GM23248 (cell line): ENCODE measurements around the gene DNAAF8. TPM values are rescaled to one million over a fixed set of nuclear protein-coding genes. Genes with fewer than 3 reads are reported as not detected.
A peak's percentile ranks its signal among the peaks of the same experiment; 100 is the strongest.

ENCODE experiments used
- DNase-seq: peaks from one replicate; pipeline ENCODE4 v3.0.0-alpha.2; 2015
- H2AFZ ChIP-seq: fragments of 200-600 bp; sonication (generic); 2 replicates; pipeline ENCODE4 v1.6.1; 2016; ENCODE audit warnings: antibody characterized with exemption
- H3F3A ChIP-seq: fragments of 200-600 bp; sonication (generic); 2 replicates; pipeline ENCODE4 v1.6.1; 2016; ENCODE audit warnings: mild to moderate bottlenecking, antibody characterized with exemption, mixed run types; ENCODE audit not compliant: insufficient read depth
- H3K27ac ChIP-seq: fragments of 200-600 bp; sonication (generic); 2 replicates; pipeline ENCODE4 v1.5.1; 2016; ENCODE audit warnings: mild to moderate bottlenecking
- H3K27me3 ChIP-seq: fragments of 200-600 bp; sonication (generic); replicated peaks from 2 replicates; pipeline ENCODE4 v1.6.1; 2016; ENCODE audit warnings: mild to moderate bottlenecking; ENCODE audit not compliant: insufficient read depth
- H3K36me3 ChIP-seq: fragments of 200-600 bp; sonication (generic); 2 replicates; pipeline ENCODE4 v1.6.1; 2016; ENCODE audit warnings: low read depth, mild to moderate bottlenecking
- H3K4me1 ChIP-seq: fragments of 200-600 bp; sonication (generic); 2 replicates; pipeline ENCODE4 v1.6.1; 2016; ENCODE audit warnings: mild to moderate bottlenecking; ENCODE audit not compliant: insufficient read depth
- H3K4me2 ChIP-seq: fragments of 200-600 bp; sonication (generic); one replicate; pipeline ENCODE4 v1.6.1; 2016; ENCODE audit warnings: mild to moderate bottlenecking; ENCODE audit not compliant: unreplicated experiment
- H3K4me3 ChIP-seq: fragments of 200-600 bp; sonication (generic); 2 replicates; pipeline ENCODE4 v1.5.1; 2016; ENCODE audit warnings: mild to moderate bottlenecking
- H3K79me2 ChIP-seq: fragments of 200-600 bp; sonication (generic); 2 replicates; pipeline ENCODE4 v1.6.1; 2016; ENCODE audit warnings: mild to moderate bottlenecking; ENCODE audit not compliant: insufficient read depth
- H3K9ac ChIP-seq: fragments of 200-600 bp; sonication (generic); 2 replicates; pipeline ENCODE4 v1.6.1; 2016; ENCODE audit warnings: mild to moderate bottlenecking
- H3K9me2 ChIP-seq: fragments of 200-600 bp; sonication (generic); 2 replicates; pipeline ENCODE4 v1.6.1; 2016; ENCODE audit warnings: mixed run types, mild to moderate bottlenecking, moderate library complexity; ENCODE audit not compliant: insufficient read depth
- H3K9me3 ChIP-seq: fragments of 200-600 bp; sonication (generic); one replicate; pipeline ENCODE4 v1.6.1; 2017; ENCODE audit warnings: low read depth
- H4K20me1 ChIP-seq: fragments of 200-600 bp; sonication (generic); 2 replicates; pipeline ENCODE4 v1.6.0; 2016; ENCODE audit not compliant: insufficient read depth
- EZH2 ChIP-seq: fragments of 200-600 bp; sonication (generic); IDR thresholded peaks from 2 replicates; pipeline ENCODE4 v1.6.1; 2018; ENCODE audit warnings: antibody characterized with exemption, mild to moderate bottlenecking; ENCODE audit not compliant: insufficient read depth, poor library complexity, severe bottlenecking
- EZH2phosphoT487 ChIP-seq: fragments of 200-600 bp; sonication (generic); IDR thresholded peaks from 2 replicates; pipeline ENCODE4 v1.6.1; 2018; ENCODE audit warnings: antibody characterized with exemption, moderate library complexity, mild to moderate bottlenecking, low read depth; ENCODE audit not compliant: insufficient read depth
- WGBS, 2 experiments: methylation state at CpG; one replicate each; pipeline ENCODE4 v1.1.6; 2015 to 2017; ENCODE audit warnings: low lambda C conversion rate in 2 of 2, low coverage in 1 of 2; ENCODE audit errors: missing lambda C conversion rate in 2 of 2; 5-methylcytosine and 5-hydroxymethylcytosine counted together
- in situ Hi-C: fragments of 300-500 bp; cut with MboI; formaldehyde crosslinking; loops from 2 replicates; pipeline ENCODE4 v1.15.0; 2020
- polyA plus RNA-seq: library from polyadenylated mRNA; unstranded; fragments of >200 nt; fragmentation: Nextera tagmentation; extraction: Ambion mirVana; gene quantifications from 2 replicates; pipeline ENCODE4 v1.2.1, GENCODE V29; 2016
- total RNA-seq: library from RNA; depleted of rRNA; stranded (reverse); fragments of >200 nt; shearing (Covaris generic); gene quantifications from 2 replicates; pipeline ENCODE4 v1.2.3, GENCODE V29; 2014

The DNAAF8 gene
- total and polyA plus RNA-seq, 2 experiments from 2014 or later: 0.86 to 1.7 TPM

- Histone ChIP-seq H3K4me2 (no peak overlapping the region), H3K79me2 (peaks cover 41% of the 10 kb centered on the region), H3K4me3 (no peak overlapping the region), H3F3A (no peaks in the 10 kb centered on the region), H3K9ac (no peak overlapping the region), H3K36me3 (peaks cover 4% of the 10 kb centered on the region; the same call in 1 of the 2 replicates), H3K4me1 (peaks cover 5% of the 10 kb centered on the region), H4K20me1 (no peaks in the 10 kb centered on the region), H3K27ac (no peak overlapping the region), H3K9me2 (no peaks in the 10 kb centered on the region), H2AFZ (no peak overlapping the region), H3K9me3 (no peaks in the 10 kb centered on the region), H3K27me3 (no peaks in the 10 kb centered on the region)
- TF ChIP-seq EZH2: no peak
- no peak for TF ChIP-seq EZH2phosphoT487
- DNase-seq: no peak
- in situ Hi-C loops: no loop called here
- 95 to 97% methylated on average over 7 to 9 of the region's 9 CpGs for WGBS, 2 experiments
Measured at GRCh38 chr16:4762205-4762604, 27.9 kb downstream of the DNAAF8 start.

DNA sequence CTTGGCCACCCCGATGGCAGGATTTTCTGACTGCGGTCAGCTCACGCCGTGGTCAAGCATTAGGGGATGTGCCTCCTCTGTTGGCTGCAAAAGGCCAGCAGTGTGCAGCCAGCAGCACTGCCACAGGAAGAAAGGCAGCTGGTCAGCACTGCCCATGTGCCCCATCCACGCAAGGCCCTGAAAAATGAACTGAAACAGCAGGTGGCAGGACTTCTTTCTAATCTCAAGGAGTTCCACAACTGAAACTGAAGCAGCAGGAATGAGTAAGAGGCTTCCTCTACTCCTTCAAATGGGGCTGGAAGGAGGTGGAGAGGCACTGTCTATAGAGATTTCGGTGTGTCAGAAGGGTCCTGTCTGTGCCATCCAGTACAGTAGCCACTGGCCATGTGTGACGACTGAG is 29.5 kb downstream of the DNAAF8 start:
- Histone ChIP-seq H3K36me3 (peaks cover 4% of the 10 kb centered on the region; the same call in 1 of the 2 replicates), H3F3A (peaks cover 8% of the 10 kb centered on the region; the same call in 1 of the 2 replicates), H4K20me1 (no peaks in the 10 kb centered on the region), H3K27me3 (no peaks in the 10 kb centered on the region), H3K4me2 (no peak overlapping the region), H3K9me3 (no peaks in the 10 kb centered on the region), H3K4me3 (no peak overlapping the region), H3K9me2 (no peaks in the 10 kb centered on the region), H3K9ac (no peak overlapping the region), H2AFZ (no peak overlapping the region), H3K4me1 (peaks cover 5% of the 10 kb centered on the region), H3K79me2 (peaks cover 41% of the 10 kb centered on the region), H3K27ac (no peak overlapping the region)
- TF ChIP-seq EZH2 (no peak), EZH2phosphoT487 (no peak)
- 87 to 88% methylated on average over 7 of the region's 7 CpGs for WGBS, 2 experiments
- DNase-seq: no peak
- in situ Hi-C loops: no loop called here

DNA sequence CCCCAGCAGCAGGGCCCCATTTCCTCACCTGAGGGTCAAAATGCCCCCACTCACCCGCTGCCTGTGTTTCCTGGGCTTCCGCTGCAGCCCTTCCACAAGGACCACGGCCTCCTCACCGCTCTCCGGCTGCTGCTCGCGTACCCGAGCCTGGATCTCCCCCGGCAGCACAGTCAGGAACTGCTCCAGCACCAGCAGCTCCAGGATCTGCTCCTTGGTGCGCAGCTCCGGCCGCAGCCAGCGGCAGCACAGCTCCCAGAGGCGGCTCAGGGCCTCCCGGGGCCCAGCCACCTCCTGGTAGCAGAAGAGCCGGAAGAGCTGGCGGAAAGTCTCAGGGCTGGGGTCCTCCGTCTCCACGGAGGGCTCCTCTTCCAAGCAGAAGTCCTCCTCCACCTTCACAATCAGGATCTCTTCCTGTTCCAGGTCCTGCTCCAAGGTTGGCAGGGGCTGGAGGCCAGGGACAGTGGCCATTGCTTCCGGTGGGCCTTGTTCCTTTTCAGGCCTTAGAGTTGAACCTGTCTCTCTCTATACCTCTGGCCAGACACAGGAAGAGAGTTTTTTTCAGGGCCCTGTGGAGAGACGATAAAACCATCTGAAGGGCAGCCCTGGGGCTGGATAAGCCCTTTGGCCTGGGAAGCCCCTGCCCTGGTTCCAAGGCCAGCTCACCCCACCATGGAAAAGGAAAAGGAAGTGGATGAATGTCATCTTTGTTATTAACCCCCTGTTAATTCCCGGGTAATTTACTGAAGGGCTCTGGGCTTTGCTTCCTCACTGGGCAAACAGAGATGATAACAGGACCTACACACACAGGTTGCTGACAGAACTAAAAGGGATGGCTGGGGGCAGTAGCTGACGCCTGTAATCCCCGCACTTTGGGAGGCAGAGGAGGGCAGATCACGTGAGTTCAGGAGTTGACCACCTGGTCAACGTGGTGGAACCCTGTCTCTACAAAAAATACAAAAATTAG is 31.5 kb downstream of the DNAAF8 start:
- Histone ChIP-seq H3K36me3 (peaks cover 4% of the 10 kb centered on the region; the same call in 1 of the 2 replicates), H3K4me2 (peak overlapping the region; percentile 71), H3K4me3 (peak overlapping the region; percentile 91), H2AFZ (peak overlapping the region; percentile 87), H3K9ac (peak overlapping the region; percentile 97), H3K79me2 (peaks cover 41% of the 10 kb centered on the region), H3K9me2 (no peaks in the 10 kb centered on the region), H3K9me3 (no peaks in the 10 kb centered on the region), H3K4me1 (peaks cover 5% of the 10 kb centered on the region), H4K20me1 (no peaks in the 10 kb centered on the region), H3K27ac (peak overlapping the region; percentile 66), H3K27me3 (no peaks in the 10 kb centered on the region), H3F3A (peaks cover 8% of the 10 kb centered on the region; the same call in 1 of the 2 replicates)
- 75 to 79% methylated on average over 24 to 26 of the region's 26 CpGs for WGBS, 2 experiments
- TF ChIP-seq EZH2: no peak
- no peak for TF ChIP-seq EZH2phosphoT487
- in situ Hi-C loops: no loop called here
- peak; percentile 17 for DNase-seq

DNA sequence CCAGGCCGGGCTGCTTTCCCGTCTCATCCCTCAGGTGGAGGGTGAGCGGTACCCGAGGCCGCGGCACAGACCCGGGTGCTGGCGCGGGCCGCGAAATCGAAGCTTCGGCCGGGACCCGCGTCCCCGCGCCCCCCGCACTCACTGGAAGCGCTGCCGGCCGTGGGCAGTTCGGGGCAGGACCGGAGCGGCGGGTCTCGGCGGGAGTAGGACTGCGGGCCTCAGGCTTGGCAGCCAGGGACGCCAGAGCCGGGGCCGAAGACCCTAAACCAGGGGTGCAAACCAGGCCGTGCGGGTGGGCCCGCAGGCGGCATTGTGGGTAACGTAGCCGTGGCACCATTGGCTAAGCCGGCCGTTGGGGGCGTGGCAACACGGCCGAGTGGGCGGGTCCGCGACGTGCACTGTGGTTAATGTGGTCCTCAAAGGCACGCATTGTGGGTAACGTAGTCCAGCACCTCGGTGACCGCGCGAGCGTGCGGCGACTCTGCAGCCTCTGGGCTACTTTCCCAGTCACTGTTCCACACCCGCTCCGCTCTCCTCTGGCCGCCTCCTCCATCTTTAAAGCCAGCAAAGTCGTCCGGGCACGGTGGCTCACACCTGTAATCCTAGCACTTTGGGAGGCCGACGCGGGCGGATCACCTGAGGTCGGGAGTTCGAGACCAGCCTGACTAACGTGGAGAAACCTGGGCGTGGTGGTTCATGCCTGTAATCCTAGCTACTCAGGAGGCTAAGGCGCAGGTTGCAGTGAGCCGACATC is 32.7 kb downstream of the DNAAF8 start, which contains the start of gene ZNF500:
ZNF500 (minus strand) TSS at position 288 of the 754 bp plus-strand sequence. CDS start 1,184 bp downstream, outside the sequence.
- Histone ChIP-seq H3K9me2 (no peaks in the 10 kb centered on the region), H3K79me2 (peaks cover 41% of the 10 kb centered on the region), H3K4me1 (peaks cover 5% of the 10 kb centered on the region), H4K20me1 (no peaks in the 10 kb centered on the region), H3F3A (peaks cover 8% of the 10 kb centered on the region; the same call in 1 of the 2 replicates), H3K27ac (peak within 1 kb of the TSS; percentile 80), H2AFZ (peak within 1 kb of the TSS; percentile 95), H3K4me2 (peak within 1 kb of the TSS; percentile 89), H3K9me3 (no peaks in the 10 kb centered on the region), H3K9ac (peak within 1 kb of the TSS; percentile 97), H3K36me3 (0 out of 2 replicates have a peak, but pooled peaks cover 4% of the 10 kb centered on the region), H3K4me3 (peak within 1 kb of the TSS; percentile 91), H3K27me3 (no peaks in the 10 kb centered on the region)
- TF ChIP-seq EZH2: no peak
- no peak for TF ChIP-seq EZH2phosphoT487
- DNase-seq: peak; percentile 99
- WGBS, 2 experiments: 5% methylated on average over 46 to 71 of the region's 72 CpGs
- in situ Hi-C loops: no loop called here
